NCI-H1092 treated with DMSO at 0.1 percent for 48 hours (cell line): ENCODE data around the gene TBX5.

Experiments
- DNase-seq: peaks from one replicate; lab custom pipeline; 2025; lab: John Stamatoyannopoulos, UW

TBX5 gene

GRCh38 chr12:114405519-114406271 lies at the start of gene TBX5:
TBX5 (minus strand) TSS chr12:114406144; CDS start chr12:114403898, 2,246 bp downstream.
- peak; percentile 38 for DNase-seq

DNA sequence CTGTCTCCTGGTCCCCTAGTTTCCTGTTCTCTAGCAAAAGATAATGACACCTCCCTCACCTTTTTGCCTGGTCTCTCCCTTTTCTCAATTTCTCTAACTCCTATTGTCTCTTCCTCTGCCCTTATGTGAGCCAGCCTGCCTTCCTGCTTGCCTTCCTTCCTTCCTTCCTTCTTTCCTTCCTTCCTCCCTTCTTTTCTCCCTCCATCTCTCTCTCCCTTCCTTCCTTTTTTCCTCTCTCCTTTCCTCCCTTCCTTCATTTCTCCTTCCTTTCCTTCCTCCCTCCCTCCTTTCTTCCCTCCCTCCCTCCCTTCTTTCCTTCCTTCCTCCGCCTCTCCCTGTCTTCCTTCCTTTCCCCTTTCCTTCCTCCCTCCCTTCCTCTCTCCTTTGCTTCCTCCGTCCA lies 45.7 kb upstream of the TBX5 start:
- DNase-seq = no peak

DNA sequence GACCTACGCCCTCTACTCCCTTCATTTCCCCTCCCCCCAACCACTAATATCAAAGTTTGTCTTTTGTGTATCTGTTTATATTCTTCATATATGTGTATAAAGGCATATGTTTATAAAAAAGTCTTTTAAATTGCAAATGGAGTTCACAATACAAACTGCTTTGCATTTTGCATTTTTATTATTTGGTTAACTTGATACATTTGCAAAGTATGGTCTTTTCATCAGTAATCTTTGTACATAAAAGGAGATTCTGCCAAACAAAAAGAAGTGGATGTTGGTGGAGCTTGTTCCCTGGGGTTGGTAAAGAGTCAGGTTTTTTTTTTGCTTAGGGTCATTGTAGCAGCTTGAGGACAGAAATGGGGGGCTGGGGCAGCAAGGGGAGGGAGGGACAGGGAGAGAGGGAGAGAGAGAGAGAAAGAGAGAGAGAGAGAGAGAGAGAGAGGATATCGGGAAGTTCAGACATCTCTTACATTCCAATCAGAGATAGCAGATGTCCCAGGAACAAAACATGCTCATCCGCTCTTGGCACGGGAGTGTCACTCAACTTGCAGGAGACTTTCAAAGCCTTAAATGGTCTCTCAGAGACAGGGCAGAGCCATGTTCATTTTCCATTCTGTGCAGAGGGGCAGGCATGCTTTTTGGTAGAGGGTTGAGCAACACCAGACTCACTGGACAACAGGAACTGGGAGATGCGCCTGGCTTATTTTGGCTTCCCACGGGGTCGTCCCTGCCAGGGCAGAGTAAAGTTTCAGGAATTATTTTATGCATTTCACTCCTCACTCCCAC lies 44.8 kb upstream of the TBX5 start:
- DNase-seq = no peak

GRCh38 chr12:114450019-114450418 lies 44.1 kb upstream of the TBX5 start:
- no peak for DNase-seq

- no peak for DNase-seq
These were observed 42.6 kb upstream of the TBX5 start for GRCh38 chr12:114448618-114448933.

GRCh38 chr12:114447799-114448617 lies 42.1 kb upstream of the TBX5 start:
- no peak for DNase-seq

DNA sequence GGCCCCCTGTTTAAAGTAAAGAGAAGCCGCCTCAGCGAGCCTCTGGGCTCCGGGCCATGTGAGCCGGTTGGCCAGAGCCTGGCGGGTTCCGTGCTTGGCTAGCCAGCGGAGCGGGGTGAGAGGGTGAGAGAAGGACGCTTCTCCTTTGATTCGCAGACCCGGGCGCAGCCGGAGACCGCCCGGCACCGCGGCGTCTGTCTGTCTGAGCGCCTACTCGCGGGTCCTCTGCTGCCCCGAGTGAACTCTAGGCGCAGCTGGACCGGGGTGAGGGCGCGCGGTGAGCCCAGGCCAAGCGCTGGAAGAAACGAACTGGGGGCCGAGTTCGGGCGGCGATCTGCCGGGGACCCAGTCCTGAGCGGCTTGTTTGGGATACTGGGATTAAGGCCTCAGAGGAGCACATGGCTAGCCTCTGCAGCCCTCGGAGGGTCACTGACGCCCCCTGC lies 41.4 kb upstream of the TBX5 start:
- no peak for DNase-seq

- no peak for DNase-seq
These were observed 39.7 kb upstream of the TBX5 start for GRCh38 chr12:114445401-114446323.

DNA sequence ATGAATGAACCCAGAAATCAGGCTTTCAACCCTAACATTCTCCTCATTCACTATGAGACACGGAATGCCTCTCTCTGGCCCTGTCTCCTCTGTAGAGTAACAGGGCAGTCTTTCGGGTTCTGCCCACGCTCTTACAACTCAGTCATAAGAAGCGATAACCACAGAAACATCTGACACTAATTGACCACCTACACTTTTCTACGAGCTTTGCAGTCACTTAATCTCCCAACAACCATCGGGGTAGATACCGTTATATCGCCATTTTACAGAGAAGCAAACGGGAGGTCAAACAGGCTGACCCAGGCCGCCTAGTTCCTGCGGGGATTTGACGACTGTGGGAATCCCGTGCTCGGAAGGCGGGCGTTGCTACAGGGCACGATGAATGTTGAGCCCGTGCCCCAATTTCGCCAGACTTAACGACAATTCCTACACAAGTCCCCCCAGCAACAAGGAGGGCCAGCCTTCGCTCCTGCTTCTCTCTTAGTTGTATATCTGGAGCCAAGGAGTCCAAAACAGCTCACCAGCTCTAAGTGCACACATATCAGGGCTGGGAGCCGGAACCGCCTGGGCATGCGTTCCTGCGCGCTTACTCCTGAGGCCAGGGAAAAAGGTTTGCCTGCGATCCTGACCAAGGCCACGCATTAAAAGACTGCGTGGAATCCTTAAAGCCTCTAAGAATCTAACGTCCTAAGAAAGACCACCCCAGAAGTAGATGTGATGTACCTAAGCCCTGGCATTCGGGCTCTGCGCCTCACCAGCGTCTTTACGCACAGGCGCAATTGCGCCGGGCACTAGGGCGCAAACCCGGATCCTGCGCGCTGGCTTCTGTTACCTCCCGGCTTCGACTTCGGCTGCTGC lies 38.7 kb upstream of the TBX5 start:
- no peak for DNase-seq

- no peak for DNase-seq
These were observed 37.9 kb upstream of the TBX5 start for GRCh38 chr12:114443607-114444421.

GRCh38 chr12:114442578-114442977 lies 36.6 kb upstream of the TBX5 start:
- DNase-seq = no peak

GRCh38 chr12:114441545-114441944 lies 35.6 kb upstream of the TBX5 start:
- DNase-seq = no peak

- no peak for DNase-seq
These were observed 35.1 kb upstream of the TBX5 start for GRCh38 chr12:114441039-114441383.

GRCh38 chr12:114440270-114441038 lies 34.5 kb upstream of the TBX5 start:
- no peak for DNase-seq

GRCh38 chr12:114439817-114440216 lies 33.9 kb upstream of the TBX5 start:
- DNase-seq = no peak

DNA sequence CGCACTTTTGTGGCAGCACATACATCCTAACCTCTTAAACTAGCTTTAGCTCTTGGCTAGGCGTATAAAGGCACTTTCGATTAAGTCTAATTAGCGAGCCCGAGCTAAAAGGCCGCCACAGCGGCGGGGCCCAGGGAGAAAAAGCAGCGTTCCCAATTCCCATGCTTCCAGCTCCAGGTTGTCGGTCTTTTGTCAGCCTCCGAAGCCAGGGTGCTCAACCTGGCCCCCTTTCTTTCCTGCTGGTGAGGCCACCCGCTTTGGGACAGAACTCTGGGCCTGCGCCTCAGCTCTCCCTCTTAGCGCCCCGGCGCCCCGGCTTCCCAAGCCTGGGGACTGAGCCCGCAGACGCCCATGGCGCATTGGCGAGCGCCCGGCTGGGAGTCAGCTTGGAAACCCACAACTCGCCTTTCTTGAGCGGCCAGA lies 33.3 kb upstream of the TBX5 start:
- DNase-seq = no peak

DNA sequence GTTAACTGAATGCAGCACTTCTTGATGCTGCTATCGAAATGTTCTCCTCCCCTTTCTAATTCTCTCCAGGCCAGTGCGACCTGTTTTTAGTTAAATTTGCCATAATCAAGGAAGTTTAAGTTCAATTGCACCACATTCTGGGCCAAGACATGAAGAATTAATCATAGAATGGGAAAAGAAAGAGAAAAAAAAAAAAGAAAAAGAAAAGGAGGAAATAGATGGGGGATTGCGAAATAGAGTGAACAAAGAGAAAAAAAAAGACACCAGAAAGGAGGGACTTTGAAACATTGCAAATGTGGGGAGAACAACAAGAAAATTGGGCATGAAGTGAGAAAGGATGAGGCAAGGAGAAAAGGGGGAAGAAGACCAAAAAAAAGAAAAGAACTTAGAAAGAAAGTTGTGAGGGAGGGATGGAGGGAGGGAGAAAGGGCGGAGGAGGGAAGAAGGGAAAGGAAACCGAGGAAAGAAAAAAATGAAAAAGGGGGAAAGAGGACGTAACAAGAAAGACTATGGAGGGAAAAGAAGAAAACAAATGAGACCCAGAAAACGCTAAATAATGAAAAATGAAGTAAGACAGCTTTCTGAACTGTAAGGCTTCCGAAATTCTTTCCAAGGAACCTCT lies 32.8 kb upstream of the TBX5 start:
- DNase-seq = no peak

- DNase-seq = no peak
These were observed 28.4 kb upstream of the TBX5 start for GRCh38 chr12:114434341-114434740.

GRCh38 chr12:114431902-114432301 lies 26.0 kb upstream of the TBX5 start:
- DNase-seq = no peak
